ENCODE measurements around the gene MRGPRF. TPM values are rescaled to one million over a fixed set of nuclear protein-coding genes. Genes with fewer than 3 reads are reported as not detected.
A peak's percentile ranks its signal among the peaks of the same experiment; 100 is the strongest.

Gene MRGPRF
- total RNA-seq, 1 donor from 2014 or later, result 2.9 TPM

DNA sequence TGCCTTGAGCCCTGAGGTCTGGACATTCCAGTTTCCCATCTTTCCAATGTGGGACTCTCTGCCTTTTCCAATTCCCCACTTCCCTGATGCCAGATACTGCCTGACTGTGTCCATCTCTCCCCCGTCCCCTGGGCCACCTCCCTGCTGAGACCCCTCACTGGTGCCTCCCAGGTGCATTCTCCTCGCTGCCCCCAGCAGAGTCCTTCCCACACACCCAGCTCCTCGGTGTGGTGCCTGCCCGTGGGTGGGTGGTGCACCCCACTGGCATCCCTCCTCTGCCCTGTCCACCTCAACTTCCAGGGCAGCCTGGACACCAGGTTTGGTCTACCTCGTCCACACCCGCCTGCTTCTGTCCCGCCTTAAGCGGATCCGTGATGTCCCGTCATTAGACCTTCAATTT lies 4.9 kb upstream of the MRGPRF start:
- TF ChIP-seq, protein P1, sequence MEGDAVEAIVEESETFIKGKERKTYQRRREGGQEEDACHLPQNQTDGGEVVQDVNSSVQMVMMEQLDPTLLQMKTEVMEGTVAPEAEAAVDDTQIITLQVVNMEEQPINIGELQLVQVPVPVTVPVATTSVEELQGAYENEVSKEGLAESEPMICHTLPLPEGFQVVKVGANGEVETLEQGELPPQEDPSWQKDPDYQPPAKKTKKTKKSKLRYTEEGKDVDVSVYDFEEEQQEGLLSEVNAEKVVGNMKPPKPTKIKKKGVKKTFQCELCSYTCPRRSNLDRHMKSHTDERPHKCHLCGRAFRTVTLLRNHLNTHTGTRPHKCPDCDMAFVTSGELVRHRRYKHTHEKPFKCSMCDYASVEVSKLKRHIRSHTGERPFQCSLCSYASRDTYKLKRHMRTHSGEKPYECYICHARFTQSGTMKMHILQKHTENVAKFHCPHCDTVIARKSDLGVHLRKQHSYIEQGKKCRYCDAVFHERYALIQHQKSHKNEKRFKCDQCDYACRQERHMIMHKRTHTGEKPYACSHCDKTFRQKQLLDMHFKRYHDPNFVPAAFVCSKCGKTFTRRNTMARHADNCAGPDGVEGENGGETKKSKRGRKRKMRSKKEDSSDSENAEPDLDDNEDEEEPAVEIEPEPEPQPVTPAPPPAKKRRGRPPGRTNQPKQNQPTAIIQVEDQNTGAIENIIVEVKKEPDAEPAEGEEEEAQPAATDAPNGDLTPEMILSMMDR (conservative IDR thresholded peaks at IDR 0.05; ENCODE audit: low read depth, low read length), result no peak
- no peak for DNase-seq (ENCODE audit: low read depth)

DNA sequence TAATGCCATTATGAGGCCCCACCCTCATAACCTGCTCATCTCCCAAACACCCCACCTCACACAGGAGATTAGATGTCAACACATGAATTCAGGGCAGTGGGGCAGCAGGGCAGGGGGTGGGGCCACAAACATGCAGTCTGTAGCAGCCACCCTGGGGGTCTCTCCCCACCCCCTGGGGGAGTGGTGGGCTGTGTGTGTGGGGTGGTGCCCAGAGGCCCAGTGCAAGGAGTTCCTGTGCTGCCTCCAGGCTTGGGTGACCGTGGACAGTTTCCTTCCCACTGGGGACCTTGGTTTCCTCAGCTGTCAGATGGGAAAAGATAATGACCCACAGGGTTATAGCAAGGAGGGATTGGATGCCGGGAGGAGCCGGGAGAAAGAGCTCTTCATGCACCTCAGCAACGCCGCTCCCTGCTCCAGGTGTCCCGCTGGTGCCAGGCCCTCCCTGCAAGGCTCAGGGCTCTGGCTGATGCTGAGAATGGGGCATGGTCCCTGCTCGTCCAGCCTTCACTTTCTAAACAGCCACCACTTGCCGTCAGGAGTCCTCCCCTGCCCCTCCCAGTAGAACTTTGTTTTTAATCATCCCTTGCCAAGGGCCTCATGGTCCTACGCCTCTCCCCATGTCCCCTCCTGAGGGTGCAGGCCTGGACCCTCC lies 2.0 kb upstream of the MRGPRF start:
- no peak for DNase-seq (ENCODE audit: low read depth)
- TF ChIP-seq, protein P1 (conservative IDR thresholded peaks at IDR 0.05; ENCODE audit: low read depth, low read length), result no peak

More for the DNA sequence above, 4.9 kb upstream of the MRGPRF start:
- H3K4me3 ChIP-seq (ENCODE audit: low read depth, low read length), result no peak overlapping the region

DNA sequence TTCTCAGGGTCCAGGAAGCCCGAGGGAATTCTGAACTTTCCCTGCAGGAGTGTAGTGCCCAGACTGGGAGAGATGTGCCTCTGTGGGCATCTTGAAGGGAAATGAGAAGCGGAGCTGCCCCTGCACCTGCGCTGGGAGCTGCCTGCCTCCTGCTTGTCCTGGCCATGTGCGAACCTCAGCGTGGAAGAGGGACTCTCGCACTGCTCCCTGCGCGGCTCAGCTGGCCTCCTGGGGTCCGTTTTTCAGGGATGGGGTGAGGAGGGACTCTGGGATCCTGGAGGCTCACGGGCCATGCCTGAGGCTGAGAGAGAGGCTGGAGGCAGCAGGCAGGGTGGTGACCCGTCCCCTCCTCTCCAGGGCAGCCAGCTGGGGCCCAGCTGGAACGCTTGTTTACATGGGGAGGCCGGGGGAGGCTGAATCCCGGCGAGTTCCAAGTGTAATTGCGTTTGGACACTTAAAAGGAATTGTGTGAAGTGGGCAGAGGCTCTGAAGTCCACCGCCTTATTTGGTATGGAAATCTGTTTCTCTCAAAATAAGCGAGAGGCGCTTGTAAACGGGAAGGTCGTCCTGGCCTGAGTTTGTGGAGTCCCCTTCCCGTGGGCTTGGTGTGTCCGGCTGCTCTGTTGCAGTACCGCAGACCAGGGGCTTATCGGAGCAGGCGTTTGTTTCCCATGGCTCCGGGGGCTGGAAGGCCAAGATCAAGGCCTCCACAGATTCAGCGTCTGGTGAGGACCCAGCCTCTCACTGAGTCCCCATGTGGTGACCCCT lies 1.2 kb upstream of the MRGPRF start:
- no peak for DNase-seq (ENCODE audit: low read depth)
- TF ChIP-seq, protein P1 (conservative IDR thresholded peaks at IDR 0.05; ENCODE audit: low read depth, low read length), result no peak
- no peak overlapping the region for H3K4me3 ChIP-seq (ENCODE audit: low read depth, low read length)

More for the DNA sequence above, 2.0 kb upstream of the MRGPRF start:
- H3K4me3 ChIP-seq (ENCODE audit: low read depth, low read length), result no peak overlapping the region

DNA sequence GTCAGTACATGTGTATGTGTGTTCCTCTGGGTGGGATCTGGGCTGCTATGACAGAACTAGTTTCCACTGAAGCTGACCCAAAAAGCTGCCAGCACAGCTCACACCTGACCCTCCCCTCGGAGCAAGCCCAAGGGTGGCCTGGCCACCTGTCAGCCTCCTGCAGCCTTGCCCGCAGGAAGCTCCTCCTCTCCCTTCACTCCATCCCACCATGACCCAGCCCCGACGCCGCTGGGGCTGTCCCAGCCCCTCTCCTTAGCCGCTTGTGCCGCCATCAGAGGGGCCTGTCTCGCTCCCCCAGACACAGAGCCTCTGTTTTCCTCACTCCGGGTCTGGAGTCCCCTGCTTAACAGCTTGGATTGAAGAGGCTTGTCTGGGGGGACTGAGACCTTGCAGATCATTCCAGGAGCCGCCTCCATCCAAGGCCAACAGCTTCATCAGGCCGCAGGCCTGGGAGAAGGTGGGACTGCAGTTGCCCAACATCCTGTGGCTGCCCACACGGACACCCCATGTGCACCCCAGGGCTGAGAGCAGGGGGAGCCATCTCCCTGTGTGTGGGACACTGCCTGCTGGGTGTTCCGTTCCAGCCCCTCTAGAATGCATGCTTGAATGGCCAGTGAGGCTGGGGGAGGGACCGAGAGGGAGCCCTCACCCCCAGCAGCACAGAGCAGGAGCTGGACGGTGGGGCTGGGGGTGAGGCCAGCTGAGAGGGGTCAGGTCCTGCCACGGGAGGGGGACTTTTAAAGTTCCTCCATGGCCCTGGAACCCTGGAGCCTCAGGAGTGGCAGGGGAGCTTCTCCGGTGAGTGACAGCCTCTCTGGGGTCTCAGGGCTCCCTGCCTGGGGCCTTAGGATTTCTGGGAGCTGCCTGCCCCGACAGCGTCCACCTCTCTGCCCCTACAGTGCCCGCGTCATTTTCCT lies 696 bp downstream of the MRGPRF start:
- TF ChIP-seq, protein P1 (conservative IDR thresholded peaks at IDR 0.05; ENCODE audit: low read depth, low read length), result no peak
- no peak for DNase-seq (ENCODE audit: low read depth)
- H3K4me3 ChIP-seq (ENCODE audit: low read depth, low read length), result no peak overlapping the region

DNA sequence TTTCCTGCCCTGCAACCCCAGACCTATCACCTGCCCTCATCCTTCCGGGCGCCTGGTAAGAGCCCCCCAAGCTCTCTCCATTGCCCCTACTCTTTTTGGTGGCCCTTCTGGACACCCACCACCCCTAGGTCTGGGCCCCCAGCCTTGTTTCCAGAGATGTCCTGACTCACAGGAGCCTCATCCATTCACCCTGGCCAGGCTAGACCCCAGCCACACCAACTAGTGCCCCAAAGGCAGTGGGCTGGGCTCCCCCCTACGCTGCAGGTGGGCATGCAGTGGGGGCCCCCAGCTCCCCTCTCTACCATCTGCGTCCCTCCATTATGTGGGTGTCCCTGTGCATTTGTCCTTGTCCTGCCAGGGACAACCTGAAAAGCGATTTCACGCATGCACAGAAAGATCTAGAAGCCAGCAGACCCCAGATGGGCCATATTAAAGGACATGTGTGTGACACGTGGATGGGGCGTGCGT lies 1.4 kb downstream of the MRGPRF start:
- TF ChIP-seq, protein P1 (conservative IDR thresholded peaks at IDR 0.05; ENCODE audit: low read depth, low read length), result no peak
- no peak overlapping the region for H3K4me3 ChIP-seq (ENCODE audit: low read depth, low read length)
- no peak for DNase-seq (ENCODE audit: low read depth)

DNA sequence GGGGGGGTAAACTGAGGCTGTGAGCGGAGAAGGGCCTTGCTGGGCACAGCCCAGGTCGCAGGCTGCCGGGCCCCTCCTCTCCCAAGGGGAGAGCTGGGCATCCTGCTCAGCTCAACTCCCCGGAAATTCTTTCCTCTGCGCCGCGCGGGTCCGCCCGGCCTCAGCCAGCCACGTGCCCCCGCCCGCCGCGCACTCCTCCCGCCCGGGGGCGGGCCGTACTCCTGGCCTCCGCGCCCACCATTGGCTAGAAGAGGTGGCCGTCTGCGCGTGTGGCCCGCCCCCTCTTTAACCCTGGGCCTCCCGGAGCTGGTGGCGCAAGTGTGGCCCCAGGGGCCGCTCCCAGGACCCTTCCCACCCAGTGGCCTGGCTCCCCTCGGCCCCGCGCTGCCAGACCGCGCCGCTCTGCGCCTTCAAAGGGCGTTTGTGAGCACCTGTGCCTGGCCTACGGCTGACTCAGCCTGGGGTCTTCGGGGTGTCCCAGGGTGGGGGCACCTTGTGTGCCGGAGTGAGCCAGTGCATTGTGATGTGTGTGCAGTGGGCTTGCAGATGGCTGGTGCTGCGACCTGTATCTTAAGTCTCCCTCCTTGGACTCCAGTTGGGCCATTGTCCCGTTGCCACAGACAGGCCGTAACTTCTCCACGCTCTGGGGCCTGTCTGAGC lies 2.0 kb downstream of the MRGPRF start:
- H3K4me3 ChIP-seq (ENCODE audit: low read depth, low read length), result peak overlapping the region; percentile 42
- TF ChIP-seq, protein P1 (conservative IDR thresholded peaks at IDR 0.05; ENCODE audit: low read depth, low read length), result no peak
- DNase-seq (ENCODE audit: low read depth), result no peak

Data from epithelial cell of proximal tubule (primary cell).